RKO (cell line): Measurements from ENCODE around the gene GLMN.
A peak's percentile ranks its signal among the peaks of the same experiment; 100 is the strongest.
"Not testable (repeated sequence)": the region's sequence is repeated elsewhere in the genome, so short reads cannot be mapped to it uniquely, and the experiment has no call there.

ENCODE experiments used
- DNase-seq: peaks from one replicate; pipeline ENCODE4 v3.0.0-alpha.2; 2016; ENCODE audit warnings: low spot score

The GLMN gene

DNA sequence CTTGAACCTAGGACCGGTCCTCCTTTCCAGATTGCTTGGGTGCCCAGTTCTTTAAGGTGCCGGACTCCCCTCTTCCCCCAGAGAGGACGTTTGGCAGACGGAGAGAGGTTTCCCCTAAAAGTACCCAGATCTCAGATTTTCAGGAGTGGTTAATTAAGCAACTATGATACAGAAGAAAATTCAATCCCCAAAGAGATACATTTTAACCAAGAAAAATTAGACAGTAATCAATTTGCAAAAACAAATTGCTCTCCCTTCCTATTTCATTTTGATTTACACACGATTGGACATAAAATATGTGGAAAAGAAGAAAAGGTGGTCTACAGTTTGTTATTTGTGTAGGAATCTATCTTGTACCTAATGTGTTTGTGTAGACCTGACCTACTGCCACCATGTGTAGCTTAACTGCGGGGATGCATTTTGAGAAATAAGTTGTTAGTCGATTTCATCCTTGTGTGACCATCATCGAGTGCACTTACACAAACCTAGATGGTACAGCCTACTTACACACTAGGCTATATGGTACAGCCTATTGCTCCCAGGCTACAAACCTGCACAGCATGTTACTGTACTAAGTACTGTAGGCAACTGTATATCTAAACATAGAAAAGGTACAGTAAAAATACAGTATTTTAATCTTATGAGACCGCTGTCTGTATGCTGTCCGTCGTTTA is 827 bp upstream of the GLMN start:
- peak; percentile 42 for DNase-seq

DNA sequence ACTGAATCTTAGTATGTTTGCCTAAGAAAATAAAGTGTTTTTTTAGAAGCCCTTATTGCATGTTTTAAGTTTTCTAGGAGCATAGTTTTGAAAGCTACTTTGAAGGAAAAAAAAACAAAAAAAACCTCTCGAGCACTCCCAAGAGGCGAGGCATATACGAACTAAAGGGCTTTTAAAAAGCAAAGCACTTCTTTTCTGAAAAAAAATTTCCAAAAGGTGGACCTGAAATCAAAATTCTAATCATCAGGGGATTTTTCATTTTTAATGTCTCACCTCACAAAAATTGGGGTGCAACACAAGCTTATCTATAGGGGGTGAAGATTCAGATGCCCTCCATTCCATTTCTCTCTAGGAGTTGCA is 594 bp downstream of the GLMN start:
- no peak for DNase-seq

DNA sequence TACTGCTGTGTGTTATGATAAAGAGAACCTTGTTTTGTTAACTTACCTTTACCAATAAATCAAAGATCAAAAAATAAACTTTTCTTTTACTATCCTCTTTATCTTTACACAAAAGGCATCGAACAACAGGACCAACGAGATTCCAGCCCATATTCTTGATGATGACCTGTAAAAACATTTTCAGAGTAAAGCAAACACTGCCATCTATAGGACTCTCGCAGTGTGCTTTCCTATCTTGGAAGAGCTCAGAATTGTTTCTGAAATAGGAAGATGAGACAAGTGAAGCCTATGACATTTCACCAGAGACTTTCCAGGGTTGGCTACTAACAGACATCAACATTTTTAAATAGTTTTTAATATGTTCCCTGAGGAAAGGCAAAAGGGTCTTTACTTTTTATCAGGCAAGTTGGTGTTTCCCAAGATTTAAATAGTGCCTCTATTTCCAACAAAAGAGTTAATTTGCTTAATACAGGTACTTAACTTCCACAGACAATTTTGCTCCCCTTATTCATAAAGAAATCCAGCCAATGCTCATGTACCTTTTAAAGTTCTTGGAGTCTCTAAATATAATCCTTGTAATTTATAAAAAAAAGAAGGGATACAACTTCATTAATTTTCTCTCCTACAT is 7.3 kb downstream of the GLMN start:
- peak; percentile 72 for DNase-seq

DNA sequence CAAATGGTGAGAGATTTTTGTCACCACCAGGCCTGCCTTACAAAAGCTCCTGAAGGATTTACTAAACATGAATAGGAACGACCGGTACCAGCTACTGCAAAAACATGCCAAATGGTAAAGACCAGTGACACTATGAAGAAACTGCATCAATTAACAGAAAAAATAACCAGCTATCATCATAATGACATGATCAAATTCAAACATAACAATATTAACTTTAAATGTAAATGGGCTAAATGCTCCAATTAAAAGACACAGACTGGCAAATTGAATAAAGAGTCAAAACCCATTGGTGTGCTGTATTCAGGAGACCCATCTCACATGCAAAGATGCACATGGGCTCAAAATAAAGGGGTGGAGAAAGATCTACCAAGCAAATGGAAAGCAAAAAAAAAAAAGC is 17.4 kb downstream of the GLMN start:
- not testable (repeated sequence) for DNase-seq

DNA sequence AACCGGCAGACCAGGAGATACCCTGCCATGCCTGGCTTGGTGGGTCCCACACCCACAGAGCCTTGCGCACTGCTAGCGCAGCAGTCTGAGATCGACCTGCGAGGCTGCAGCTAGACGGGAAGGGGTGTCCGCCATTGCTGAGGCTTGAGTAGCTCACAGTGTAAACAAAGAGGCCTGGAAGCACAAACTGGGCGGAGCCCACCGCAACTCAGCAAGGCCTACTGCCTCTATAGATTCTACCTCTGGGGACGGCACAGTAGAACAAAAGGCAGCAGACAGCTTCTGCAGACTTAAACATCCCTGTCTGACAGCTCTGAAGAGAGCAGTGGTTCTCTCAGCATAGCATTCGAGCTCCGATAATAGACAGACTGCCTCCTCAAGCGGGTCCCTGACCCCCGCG is 19.0 kb downstream of the GLMN start:
- not testable (repeated sequence) for DNase-seq

DNA sequence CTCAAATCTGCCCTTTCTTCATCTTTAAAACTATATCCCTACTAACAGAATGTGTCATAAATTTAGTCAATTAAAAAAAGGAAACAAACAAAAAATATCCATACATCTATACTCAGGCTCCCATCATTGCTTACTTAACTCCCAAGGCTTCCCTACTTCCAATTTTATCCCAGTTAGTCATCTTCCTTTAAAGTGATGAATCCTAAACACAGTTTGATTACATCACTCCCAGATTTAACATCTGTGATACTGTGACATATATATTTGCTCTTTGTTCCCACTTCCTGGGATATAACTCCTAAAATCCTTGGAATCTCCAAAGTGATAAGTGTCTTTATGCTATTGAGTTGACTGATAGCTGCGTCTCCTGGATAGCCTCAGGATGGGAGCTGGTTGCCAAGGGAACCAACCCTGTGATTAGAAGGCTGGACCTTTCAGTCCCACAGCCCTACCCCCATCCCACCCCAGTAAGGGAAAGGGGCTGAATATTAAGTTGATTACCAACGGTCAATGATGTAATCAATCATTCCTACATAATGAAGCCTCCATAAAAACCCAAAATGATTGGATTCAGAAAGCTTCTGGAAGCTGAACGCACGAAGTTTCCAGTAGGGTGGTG is 21.6 kb downstream of the GLMN start:
- peak; percentile 65 for DNase-seq

DNA sequence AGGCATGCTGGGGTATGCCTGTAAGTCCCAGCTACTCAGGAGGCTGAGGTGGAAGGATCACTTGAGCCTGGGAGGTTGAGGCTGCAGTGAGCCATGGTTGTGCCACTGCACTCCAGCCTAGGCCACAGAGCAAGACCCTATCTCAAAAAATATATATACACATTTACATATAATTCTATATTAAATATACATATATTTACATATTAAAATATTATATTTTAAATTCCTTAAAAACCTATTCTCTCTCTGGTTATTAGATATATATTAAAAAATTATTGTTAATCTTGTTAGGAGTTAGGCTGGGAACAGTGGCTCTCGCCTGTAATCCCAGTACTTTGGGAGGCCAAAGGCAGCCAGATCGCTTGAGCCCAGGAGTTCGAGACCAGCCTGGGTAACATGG is 22.7 kb downstream of the GLMN start:
- DNase-seq: no peak

DNA sequence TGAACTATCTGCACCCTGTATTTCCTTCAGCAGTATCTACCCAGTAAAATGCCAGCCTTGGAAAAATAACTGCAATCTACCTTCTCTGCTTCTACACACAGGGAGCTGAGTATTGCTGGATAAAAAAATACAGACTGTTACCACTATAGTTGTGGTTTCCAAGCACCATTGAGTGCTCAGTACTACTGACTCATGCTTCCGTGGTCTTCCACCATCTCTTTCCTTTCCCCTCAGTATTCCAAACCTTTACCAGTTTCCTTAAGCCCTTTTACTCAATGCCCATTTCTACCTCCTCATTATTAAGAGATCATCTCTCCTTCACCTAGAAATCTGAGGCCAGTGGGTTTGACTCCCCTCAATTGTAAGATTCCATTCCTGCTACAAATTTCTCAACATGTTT is 23.8 kb downstream of the GLMN start:
- DNase-seq: no peak

DNA sequence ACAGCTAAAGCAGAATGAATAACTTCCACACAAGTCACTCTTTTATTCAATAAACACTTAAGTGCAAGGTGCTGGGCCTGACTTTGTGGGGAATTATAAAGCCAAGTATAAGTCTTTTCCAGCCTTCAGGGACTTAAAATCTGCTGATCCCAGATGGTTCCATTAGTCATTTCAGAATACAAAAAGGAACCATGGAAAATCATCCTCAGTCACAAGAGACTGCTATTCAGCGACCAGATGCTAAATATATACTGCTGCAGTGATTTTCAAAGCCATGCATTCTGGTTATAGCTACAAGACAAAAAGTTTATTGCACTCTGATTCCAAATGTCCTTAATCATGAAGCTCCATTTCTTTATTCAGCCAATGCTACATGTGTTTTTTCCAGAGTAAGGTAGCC is 25.7 kb downstream of the GLMN start:
- no peak for DNase-seq

DNA sequence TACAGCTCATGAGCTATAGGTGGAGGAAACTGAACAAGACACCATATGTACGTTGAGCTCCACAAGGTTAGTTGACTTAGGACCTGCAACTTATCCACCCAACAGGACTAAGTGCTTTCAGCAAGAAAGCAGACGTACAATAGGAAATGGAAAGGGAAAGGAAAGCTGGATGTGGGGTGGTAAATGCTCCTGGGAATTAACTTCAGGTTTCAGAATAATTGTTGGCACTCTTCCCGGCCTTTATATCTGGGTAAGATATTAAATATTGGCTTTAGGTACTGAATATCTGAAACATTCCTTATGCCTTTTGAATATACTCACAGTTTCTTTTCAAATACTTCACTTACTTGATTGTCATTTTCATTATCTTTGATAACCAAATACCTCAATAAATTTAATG is 36.3 kb downstream of the GLMN start:
- DNase-seq: no peak

DNA sequence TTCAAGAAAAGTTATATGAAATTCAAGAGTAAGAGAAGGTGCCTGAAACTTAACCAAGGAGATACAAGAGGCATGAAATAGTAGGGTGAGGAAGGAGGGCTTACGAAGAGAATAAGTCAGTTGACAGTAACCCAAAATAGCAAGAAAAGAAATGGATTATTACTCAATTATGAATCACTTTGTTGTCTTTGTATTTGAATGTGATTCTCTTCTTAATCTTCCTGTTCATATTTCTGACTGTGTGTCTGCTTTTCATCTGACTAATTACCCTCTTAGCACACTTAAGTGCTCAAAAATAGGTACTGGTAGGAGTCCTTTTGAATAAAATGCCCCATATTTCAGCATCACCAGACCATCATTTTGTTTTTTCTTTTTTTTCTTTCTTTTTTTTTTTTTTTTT is 39.4 kb downstream of the GLMN start:
- DNase-seq: peak; percentile 25

DNA sequence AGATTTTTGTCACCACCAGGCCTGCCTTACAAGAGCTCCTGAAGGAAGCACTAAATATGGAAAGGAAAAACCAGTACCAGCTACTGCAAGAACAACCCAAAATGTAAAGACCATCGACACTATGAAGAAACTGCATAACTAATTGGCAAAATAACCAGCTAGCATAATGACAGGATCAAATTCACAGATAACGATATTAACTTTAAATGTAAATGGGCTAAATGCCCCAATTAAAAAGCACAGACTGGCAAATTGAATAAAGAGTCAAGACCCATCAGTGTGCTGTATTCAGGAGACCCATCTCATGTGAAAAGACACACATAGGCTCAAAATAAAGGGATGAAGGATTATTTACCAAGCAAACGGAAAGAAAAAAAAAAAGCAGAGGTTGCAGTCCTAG is 44.1 kb downstream of the GLMN start:
- not testable (repeated sequence) for DNase-seq

DNA sequence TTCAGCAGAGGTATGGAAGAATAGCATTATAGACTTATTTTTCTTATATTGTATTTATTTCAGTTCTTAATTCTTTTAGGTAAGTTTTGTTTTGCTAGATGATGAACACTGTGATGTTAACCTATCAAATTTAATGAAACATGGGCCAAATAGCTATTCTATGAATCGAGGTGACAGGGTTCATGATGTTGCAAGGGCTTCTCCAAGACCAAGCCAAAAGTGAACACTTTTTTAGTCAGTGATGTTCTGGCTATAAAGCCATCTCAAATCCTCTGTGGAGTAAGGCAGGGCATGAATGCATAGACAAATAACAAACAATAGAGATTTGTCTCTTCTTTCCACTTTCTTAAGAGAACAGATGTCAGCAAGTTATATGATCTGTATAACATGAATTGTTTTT is 54.4 kb downstream of the GLMN start:
- no peak for DNase-seq

DNA sequence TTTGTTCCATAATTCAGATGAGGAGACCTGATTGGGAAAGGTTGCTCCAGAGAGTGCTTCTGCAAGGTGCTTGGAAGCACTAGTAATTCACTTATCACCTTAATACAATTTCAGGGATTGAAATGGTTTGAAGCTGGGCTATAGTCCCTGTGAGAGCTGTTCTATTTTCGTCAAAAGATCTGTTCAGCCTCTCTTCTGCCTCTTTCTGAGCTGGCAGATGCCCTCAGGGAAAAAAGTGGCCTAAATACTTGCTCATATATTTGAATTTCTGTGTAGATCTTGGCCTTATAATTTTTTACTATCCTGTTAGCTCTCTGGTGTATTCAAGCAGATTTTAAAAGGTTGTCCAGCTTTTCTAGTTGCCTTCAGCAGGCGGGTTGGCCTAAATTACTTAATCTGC is 58.8 kb downstream of the GLMN start:
- no peak for DNase-seq

DNA sequence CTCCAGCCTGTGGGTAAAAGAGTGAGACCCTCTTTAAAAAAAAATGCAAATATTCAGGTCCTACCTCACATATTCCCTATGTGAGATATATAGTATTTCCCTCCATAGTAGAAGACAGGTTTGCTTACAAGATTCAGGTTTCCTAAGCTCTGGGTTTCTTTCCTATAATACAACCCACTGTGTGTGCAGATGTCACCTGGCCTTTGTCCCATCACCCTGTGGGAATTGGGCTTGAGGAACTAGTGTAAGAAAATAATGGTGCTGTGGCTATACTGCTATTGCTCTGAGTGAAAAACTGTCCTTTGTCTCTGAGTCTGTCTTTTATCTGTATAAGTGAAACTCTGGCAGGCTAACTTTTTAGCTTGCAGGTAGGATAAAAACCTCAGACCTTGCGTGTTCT is 68.1 kb downstream of the GLMN start:
- no peak for DNase-seq

DNA sequence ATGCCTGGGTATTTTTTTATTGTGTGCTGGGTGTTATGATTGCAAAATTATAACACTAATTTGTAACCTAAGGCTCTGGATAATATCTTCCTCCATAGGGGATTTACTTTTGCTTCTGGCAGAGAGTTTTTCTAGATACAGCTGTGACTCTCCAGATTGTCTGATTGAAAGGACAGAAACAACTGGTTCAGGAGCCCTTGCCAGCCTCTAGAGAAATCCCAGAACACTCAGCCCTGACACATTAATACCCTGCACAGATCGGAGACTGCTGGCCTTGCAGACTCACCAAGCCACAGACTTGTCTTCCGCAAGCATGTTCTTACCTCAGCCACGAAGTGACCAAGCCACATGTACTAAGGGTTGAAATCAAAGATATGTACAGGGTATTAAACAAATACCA is 70.4 kb downstream of the GLMN start:
- no peak for DNase-seq

DNA sequence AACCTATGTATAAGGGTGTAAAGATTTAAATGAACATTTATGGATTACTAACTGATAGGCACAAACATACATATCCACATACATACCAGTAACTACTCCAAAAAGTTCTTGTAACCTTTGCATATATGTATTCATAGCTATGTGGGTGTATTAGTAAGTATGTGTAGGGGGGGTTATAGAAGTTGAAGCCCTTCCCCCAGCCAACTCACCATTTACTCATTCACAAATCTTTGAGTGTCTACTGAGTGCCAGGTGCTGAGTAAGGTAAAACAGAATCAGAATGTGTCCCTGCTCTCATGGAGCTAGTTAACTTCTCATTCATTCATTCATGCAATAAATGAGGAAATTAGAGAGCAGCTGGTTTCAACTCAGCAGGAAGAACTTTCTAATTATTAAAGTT is 79.8 kb downstream of the GLMN start:
- peak; percentile 22 for DNase-seq

DNA sequence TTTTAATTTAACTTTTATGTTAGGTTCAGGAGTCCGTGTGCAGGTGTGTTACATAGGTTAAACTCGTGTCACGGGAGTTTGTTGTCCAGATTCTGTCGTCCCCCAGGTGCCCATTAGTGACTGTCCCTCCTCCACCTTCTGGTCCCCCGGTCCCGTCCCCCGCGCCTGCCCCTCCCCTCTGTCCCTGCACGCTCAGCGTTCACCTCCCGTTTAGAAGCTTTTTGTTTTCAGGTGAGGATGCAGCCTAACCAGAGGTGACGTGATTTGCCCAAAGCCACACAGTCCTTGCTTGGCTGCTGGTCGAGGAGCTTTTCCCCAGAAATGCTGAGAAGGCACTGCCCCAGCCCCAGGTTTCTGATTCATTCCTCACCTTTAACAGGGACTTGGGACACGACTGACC is 80.2 kb downstream of the GLMN start:
- no peak for DNase-seq

DNA sequence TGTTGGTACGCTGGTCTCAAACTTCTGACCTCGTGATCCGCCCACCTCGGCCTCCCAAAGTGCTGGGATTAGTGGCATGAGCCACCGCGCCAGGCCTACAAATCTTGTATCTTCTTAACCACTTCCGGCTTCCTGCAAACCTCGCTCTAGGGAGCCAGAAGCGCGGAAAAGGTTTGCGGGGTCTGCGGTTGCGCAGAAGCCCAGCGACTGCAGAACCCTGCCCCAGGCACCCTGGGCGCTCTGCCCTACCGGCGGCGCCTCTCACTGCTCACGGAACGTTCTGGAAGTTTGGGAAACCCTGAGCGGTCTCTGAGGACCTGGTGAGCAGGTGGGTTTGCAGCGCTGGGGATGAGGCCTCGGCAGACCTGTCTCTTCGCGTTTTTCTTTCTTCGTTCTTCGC is 81.1 kb downstream of the GLMN start, which contains the start of gene C1orf146:
C1orf146 (plus strand) TSS at position 195 of the 400 bp plus-strand sequence. CDS start 13,506 bp downstream, outside the sequence.
- no peak for DNase-seq

DNA sequence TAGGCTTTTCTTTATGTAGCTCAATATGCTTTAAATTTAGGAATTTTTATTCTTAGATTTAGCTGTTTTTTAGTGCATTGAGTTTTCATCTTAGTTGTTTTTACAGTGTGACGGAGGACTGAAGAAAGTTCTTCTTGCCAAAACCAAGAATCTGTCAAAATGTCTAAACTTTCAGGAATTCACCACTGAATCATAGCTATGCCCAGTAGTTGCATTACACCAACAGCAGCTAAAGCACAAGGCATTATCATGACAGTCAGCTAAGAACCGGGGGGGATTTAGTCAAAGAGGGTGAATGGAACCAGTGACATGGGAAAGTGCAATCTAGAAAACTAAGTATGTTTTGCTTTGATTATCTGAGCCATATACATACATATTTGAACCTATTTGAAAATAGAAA is 87.6 kb downstream of the GLMN start:
- DNase-seq: peak; percentile 10

DNA sequence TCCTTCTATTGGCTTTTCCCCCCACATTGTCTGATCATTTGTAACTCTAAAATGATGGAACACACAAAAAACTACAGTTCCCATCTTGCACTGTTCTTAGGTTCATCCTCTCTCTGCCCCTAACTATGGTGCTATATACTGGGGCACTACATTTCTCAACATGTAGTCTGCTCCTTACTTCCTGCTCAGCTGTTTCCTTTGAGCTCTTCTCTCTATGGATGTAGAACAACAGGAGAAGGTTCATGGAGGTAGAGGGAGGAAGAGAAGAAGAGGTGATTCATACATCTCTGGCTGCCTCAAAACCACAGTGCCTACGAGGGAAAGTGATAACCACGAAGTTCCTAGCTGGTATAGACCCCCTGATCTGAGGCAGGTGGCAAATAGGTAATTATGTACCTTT is 88.1 kb downstream of the GLMN start:
- no peak for DNase-seq

DNA sequence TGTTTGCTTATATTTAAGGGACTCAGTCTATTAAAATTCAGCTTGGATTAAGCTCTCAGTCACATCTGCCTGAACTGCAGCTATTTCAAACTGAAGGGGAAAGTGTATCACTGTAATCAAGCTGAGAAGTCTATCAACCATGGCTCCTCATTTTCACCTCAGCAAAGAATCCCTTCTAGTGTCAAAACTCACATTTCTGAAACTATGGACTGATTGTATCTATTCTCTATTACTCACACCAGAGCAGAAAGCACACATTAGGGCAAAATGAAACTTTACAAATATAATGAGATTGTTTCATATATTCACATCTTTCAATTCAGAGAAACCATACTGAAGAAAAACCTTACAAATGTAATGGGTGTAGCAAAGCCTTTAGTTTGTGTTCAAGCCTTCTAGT is 95.7 kb downstream of the GLMN start:
- no peak for DNase-seq

DNA sequence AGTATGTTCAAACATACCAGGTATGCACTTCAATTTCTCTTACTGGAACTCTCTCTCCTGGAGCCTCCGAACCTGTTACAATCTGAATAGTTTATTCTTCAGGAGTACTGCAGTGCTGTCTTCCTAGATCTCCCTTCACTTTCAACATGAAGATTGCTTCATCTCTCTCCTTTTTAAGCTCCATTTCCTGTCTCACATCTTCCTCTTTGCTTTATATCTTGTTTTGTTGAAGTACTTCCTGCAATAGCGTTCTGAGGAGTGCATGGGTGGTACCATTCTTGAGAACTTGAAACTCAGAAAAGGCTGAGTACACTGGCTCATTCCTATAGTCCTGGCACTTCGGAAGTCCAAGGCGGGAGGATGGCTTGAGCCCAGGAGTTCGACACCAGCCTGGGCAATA is 96.8 kb downstream of the GLMN start:
- no peak for DNase-seq
